PC-3 (cell line): ENCODE data around the gene MLLT10.

Source experiments
- EZH2 ChIP-seq: fragments of 300-600 bp; sonication (generic); IDR thresholded peaks from one replicate; pipeline ENCODE4 v1.6.1; 2017; ENCODE audit warnings: antibody characterized with exemption, mild to moderate bottlenecking, low read length; ENCODE audit not compliant: unreplicated experiment
- EZH2phosphoT487 ChIP-seq: fragments of 300-600 bp; sonication (generic); IDR thresholded peaks from 2 replicates; pipeline ENCODE4 v1.6.1; 2018; ENCODE audit warnings: mild to moderate bottlenecking, antibody characterized with exemption, low read length, borderline replicate concordance
- TF ChIP-seq, protein P1 (sequence below): fragments of 300-600 bp; sonication (generic); conservative IDR thresholded peaks from 2 replicates; pipeline ENCODE4 v1.5.1; 2017; ENCODE audit warnings: antibody characterized with exemption, low read depth, mild to moderate bottlenecking, low read length

DNA sequence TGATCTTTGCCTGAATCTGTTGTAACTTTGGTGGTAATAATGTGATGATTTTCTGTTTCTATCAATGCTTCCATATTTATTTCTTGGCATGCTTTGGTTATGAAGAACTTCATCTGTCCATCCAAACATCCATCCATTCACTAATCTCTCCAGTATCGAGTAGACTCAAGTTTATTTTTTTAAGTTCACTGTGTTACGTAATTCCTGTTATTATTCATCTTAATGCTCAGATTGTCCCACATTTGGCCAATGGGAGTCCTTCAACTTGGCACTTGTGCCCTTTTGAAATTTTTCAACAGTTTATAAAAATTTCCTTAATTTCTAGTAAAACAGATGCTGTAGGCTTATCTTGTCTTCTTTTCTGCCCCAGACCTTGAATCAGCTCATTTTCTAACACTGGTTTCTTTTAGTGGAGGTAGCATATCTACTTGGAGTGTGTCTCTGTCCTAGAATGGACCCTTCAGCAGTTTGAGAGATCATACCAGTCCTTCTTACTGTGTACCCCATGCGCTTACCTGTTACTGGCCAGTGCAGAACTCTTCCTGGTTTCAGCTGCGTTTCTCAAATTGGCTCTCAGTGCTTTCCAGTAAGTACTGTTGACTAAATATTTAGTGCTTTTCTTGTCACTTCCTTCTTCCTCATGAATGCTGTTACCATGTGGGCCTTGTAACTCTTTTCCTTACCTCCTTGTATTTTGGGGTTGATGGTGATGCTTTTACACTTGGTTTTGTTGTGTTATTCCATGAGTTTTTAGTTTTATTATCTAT lies 100.8 kb downstream of the MLLT10 start:
- TF ChIP-seq, protein P1, sequence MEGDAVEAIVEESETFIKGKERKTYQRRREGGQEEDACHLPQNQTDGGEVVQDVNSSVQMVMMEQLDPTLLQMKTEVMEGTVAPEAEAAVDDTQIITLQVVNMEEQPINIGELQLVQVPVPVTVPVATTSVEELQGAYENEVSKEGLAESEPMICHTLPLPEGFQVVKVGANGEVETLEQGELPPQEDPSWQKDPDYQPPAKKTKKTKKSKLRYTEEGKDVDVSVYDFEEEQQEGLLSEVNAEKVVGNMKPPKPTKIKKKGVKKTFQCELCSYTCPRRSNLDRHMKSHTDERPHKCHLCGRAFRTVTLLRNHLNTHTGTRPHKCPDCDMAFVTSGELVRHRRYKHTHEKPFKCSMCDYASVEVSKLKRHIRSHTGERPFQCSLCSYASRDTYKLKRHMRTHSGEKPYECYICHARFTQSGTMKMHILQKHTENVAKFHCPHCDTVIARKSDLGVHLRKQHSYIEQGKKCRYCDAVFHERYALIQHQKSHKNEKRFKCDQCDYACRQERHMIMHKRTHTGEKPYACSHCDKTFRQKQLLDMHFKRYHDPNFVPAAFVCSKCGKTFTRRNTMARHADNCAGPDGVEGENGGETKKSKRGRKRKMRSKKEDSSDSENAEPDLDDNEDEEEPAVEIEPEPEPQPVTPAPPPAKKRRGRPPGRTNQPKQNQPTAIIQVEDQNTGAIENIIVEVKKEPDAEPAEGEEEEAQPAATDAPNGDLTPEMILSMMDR, result no peak
- TF ChIP-seq EZH2, result no peak
- TF ChIP-seq EZH2phosphoT487, result no peak
